ENCODE results near the gene SLC37A3.

GRCh38 chr7:140325600-140325999, 72.7 kb downstream of the SLC37A3 start:
- TF ChIP-seq, protein P1, sequence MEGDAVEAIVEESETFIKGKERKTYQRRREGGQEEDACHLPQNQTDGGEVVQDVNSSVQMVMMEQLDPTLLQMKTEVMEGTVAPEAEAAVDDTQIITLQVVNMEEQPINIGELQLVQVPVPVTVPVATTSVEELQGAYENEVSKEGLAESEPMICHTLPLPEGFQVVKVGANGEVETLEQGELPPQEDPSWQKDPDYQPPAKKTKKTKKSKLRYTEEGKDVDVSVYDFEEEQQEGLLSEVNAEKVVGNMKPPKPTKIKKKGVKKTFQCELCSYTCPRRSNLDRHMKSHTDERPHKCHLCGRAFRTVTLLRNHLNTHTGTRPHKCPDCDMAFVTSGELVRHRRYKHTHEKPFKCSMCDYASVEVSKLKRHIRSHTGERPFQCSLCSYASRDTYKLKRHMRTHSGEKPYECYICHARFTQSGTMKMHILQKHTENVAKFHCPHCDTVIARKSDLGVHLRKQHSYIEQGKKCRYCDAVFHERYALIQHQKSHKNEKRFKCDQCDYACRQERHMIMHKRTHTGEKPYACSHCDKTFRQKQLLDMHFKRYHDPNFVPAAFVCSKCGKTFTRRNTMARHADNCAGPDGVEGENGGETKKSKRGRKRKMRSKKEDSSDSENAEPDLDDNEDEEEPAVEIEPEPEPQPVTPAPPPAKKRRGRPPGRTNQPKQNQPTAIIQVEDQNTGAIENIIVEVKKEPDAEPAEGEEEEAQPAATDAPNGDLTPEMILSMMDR (IDR thresholded peaks at IDR 0.05), result no peak
- no peak for TF ChIP-seq POLR2A (IDR thresholded peaks at IDR 0.05)
